HG02973 (cell line): ENCODE results near the gene PRAMEF12.
"Not testable (repeated sequence)": the region's sequence is repeated elsewhere in the genome, so short reads cannot be mapped to it uniquely, and the experiment has no call there.

Experiments used
- ATAC-seq: cut with Tn5 transposase; IDR thresholded peaks from one replicate; pipeline ENCODE4 v1.9.1; 2021; ENCODE audit warnings: moderate library complexity; ENCODE audit not compliant: unreplicated experiment

The PRAMEF12 gene

DNA sequence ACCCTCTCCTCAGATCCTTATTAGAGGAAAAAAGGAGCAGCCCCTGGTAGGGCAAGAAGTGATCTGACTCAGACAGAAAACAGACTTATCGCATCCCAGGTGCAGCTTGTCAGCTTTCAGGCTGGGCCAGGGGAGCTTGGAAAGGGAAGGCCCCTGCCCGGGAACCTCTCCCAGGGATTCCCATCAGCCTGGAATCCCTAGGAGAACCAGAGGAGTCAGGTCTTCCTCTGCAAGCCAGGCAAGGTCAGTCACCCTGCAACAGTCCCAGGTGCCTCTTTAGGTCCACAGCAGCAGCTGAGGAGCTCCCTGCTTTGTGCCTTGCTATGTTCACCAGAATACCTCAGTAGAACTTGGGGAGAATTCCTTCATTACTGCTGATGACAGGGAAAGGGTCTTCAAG lies 2.9 kb upstream of the PRAMEF12 start:
- ATAC-seq: no peak

DNA sequence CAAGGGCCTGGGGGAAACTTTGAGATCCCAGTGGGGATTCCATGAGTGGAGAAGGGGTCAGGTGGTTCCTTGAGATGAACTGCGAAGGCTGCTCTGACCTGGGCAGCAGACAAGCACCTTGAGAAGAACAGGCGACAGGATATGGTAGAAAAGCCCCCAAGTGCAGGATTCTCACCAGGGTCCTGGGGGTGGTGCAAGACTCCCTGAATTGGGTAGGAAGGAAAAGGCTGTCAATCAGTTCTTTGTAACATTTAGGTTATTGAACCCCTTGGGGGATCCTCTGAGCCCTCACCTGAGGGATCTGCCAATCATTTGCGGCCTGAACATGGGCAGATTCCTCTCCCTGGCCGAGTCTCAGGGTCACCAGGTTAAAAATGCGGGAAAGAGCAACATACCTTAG lies 2.4 kb upstream of the PRAMEF12 start:
- ATAC-seq: no peak

- ATAC-seq: no peak
These were observed 1.0 kb upstream of the PRAMEF12 start for GRCh38 chr1:12772520-12772919.

DNA sequence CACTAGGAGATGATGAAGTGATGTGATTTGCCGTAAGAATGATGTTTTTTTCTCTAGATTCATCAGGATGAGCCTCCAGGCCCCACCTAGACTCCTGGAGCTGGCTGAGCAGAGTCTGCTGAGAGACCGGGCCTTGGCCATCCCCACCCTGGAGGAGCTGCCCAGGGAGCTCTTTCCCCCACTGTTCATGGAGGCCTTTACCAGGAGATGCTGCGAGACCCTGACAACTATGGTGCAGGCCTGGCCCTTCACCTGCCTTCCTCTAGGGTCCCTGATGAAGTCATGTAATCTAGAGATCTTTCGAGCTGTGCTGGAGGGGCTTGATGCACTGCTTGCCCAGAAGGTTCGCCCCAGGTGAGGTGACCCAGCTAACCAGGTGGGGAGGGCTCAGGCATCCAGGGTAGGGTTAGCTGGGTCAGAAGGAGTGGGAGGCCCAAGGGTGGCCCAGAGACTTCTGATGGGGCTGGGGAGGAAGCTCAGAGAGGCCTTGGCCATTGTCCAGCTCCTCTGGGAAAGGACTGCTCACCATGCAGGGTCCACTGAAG lies 1.3 kb downstream of the PRAMEF12 start:
- no peak for ATAC-seq

- no peak for ATAC-seq
These were observed 1.9 kb downstream of the PRAMEF12 start for GRCh38 chr1:12775443-12775842.

GRCh38 chr1:12776801-12777557 lies 3.4 kb downstream of the PRAMEF12 start:
- ATAC-seq: no peak

DNA sequence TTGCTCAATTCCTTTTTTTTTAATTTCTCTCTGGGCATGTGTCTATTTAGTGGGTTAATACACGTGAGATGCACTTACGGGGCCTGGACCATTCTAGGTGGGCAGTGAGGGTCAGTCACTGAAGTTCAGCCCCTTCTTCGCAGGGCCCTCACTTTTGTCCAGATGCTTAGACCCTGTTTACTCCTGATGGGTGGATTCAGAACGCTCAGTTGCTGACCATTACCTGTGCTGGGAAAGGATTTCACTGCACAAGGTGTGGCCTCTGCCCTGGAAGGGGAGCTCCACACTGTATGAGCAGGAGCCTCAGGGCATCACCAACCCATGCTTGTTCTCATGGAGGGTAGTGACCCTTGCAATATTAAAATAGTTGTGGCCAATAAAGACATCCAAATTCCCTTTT lies 4.5 kb downstream of the PRAMEF12 start:
- ATAC-seq: no peak

DNA sequence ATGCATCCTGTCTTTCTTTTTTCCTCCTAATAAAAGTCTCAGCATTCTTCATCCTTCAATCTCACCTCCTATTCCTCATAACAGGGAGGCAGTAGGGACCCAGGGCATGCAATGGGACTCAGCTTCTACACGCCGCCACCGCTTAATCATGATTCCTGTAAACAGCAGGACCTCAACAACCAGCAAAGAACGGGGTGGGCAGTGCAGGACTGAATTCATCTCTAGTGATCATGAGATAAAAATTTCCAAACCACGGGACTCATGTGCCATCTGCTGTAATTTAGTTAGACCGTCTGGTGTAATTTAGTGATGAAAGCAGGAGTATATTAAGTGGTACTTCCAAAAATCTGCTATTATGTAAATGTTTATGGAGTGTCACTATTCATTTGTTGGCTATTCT lies 5.4 kb downstream of the PRAMEF12 start:
- no peak for ATAC-seq

DNA sequence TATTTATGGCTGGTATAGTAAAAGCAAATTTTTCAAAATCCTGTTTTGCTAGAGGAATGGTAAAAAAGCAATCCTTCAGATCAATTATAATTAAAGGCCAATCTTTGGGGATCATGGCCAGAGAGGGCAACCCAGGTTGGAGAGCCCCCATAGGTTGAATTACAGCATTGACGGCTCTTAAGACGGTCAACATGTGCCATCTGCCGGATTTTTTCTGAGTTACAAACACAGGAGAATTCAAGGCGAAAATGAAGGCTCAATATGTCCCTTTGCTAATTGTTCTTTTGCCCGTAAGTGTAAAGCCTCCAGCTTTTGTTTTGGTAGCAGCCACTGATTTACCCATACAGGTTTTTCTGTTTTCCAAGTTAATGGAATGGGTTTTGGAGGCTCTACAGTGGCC lies 8.0 kb downstream of the PRAMEF12 start:
- ATAC-seq: not testable (repeated sequence)

- not testable (repeated sequence) for ATAC-seq
These were observed 10.2 kb downstream of the PRAMEF12 start for GRCh38 chr1:12783783-12784182.

- ATAC-seq: not testable (repeated sequence)
These were observed 11.2 kb downstream of the PRAMEF12 start for GRCh38 chr1:12784729-12785128.

DNA sequence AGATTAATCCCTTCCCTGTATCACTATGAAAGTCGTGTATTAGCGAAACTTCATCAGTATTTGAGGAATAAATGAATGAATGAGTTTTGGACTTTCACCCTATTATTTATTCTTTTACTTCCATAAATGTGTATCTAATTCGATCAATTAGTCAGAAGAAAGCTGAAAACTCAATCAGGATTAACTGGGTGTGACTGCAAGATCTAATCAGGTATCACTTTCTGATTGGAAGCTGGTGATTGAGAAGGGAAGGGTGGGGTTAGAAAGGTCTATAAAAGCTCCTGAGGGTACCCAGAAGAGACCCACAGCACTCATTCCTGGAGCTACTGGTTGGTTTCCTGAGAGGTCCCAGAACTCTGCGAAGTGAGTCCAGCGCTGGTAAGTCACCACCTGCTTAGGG lies 17.6 kb downstream of the PRAMEF12 start, which contains the start of gene PRAMEF1:
Gene PRAMEF1, plus strand, starts transcription at position 301 of the 400 bp plus-strand sequence. CDS start 1,831 bp downstream, outside the sequence.
- not testable (repeated sequence) for ATAC-seq

GRCh38 chr1:12798911-12799310 lies 25.4 kb downstream of the PRAMEF12 start:
- ATAC-seq: no peak

GRCh38 chr1:12799730-12800129 lies 26.2 kb downstream of the PRAMEF12 start:
- no peak for ATAC-seq

GRCh38 chr1:12809933-12810332 lies 36.4 kb downstream of the PRAMEF12 start:
- no peak for ATAC-seq

GRCh38 chr1:12810691-12811408 lies 37.3 kb downstream of the PRAMEF12 start:
- no peak for ATAC-seq

GRCh38 chr1:12811409-12811784 lies 37.9 kb downstream of the PRAMEF12 start:
- ATAC-seq: no peak

DNA sequence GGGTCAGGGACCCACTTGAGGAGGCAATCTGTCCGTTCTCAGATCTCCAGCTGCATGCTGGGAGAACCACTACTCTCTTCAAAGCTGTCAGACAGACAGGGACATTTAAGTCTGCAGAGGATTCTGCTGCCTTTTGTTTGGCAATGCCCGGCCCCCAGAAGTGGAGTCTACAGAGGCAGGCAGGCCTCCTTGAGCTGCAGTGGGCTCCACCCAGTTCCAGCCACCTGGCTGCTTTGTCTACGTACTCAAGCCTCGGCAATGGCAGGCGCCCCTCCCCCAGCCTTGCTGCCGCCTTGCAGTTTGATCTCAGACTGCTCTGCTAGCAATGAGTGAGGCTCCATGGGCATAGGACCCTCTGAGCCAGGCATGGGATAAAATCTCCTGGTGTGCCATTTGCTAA lies 45.5 kb downstream of the PRAMEF12 start:
- ATAC-seq: not testable (repeated sequence)
